Measurements from ENCODE around the gene QTRT2.

The QTRT2 gene

GRCh38 chr3:114079761-114080160, 23.2 kb downstream of the QTRT2 start:
- no peak for DNase-seq

DNA sequence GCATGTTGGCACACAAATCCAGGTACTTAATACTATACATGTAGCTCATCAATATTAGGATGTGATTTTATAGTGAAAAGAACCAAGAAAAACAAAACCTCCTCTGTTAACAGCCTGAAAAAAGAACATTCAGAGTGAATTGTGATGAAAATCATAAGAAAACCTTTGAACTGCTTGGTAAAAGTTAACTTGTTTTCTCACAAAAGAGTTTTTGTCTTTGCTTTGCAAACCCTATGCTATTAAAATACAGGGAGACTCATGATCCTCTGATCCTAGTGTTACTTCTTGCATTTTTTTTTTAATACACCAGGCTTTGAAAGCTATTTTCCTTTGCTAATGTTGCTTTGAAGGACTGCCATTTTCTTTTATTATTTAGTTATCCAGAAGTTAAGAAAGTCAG, 23.7 kb downstream of the QTRT2 start:
- no peak for DNase-seq

GRCh38 chr3:114081037-114081436, 24.5 kb downstream of the QTRT2 start:
- DNase-seq: no peak

- DNase-seq: no peak
Observed at GRCh38 chr3:114083112-114083511, 26.6 kb downstream of the QTRT2 start.

- DNase-seq: no peak
Observed at GRCh38 chr3:114086356-114086755, 29.8 kb downstream of the QTRT2 start.

DNA sequence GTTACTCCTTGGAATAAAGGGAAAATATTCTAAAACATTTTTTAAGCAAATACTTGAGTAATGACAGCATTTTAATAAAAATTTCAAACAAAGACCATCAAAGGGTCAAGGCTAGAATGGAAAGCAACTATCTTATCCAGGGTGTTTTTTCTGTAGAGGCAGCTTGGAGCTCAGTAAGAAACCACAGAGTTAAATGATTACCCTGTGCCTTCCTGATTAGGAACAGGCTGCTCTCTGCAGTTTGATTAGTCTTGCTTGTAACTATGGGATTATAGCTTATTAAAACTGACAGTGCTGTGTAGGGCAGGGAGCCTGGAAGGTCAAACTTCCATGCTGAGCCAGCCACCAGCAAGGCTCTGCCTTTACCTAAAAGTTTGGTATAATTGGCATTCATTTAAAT, 33.1 kb downstream of the QTRT2 start:
- DNase-seq: no peak

- DNase-seq: no peak
Observed at GRCh38 chr3:114092151-114093015, 35.8 kb downstream of the QTRT2 start.

GRCh38 chr3:114093016-114093380, 36.5 kb downstream of the QTRT2 start:
- no peak for DNase-seq

DNA sequence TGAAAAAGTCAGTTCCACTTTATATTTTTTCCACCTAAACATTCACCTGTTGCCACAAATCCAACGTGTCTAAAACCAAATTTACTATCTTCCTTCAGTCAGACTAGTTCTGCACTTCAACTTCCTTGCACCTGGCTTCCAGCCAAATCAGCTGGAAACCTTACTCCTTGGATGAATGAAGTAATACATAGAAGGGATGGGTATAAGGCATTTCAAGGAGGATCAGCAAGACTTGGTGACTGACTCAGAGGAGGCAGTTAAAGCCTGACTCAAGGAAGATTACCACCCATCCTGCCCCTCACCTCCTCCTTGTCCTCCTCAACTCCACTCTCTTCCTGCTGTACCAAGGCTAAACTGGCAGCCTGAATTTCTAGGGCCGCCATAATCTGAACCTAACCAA, 37.1 kb downstream of the QTRT2 start:
- DNase-seq: no peak

DNA sequence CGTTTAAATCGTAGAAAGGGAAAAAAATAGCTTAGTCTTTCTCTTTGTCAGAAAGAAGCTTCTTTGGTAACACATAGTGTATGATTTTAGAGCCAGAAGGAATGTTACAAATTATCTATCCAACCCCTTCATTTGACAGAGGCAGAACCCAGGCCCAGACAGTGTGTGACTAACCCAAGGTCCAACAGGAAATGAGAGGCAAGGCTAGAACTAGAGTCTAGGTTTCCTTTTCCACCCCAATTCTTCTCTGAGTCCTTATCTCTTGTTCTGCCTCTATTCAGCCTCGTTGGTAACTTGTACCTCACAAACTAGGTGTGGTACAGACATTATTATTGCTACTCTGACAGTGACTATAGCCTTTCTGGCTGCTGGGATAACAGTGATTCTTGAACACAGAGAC, 39.3 kb downstream of the QTRT2 start:
- DNase-seq: no peak

- DNase-seq: no peak
Observed at GRCh38 chr3:114101101-114101500, 44.6 kb downstream of the QTRT2 start.

GRCh38 chr3:114103181-114103580, 46.6 kb downstream of the QTRT2 start:
- no peak for DNase-seq

DNA sequence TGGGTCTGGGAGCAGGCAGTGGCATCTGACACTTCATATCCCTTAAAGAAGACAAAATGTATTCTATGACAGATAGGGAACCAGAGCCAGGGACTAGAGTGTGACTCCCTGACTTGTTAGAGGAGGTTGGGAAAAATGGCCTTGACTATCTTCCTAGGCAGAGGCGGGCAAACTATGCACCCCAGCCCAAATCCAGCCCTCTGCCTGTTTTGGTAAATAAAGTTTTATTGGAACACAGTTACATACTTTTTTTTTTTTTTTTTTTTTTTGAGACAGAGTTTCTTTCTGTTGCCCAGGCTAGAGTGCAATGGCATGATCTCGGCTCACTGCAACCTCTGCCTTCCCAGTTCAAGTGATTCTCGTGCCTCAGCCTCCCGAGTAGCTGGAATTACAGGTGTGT, 47.3 kb downstream of the QTRT2 start:
- no peak for DNase-seq

DNA sequence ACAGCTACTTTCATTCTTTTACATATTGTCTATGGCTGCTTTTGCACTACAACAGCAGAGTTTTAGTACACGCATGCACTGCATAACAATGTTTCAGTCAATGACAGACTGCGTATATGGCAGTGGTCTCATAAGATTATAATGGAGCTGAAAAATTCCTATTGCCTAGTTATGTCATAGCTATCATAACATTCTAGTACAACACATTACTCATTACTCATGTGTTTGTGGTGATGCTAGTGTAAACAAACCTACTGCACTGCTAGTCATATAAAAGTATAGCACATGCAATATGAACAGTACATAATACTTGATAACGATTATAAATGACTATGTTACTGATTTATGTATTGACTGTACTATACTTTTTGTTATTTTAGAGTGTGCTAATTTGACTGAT, 47.9 kb downstream of the QTRT2 start:
- no peak for DNase-seq

GRCh38 chr3:114108137-114108536, 51.6 kb downstream of the QTRT2 start:
- no peak for DNase-seq

GRCh38 chr3:114110439-114110838, 53.9 kb downstream of the QTRT2 start:
- DNase-seq: no peak

- DNase-seq: no peak
Observed at GRCh38 chr3:114111060-114111770, 54.7 kb downstream of the QTRT2 start.

- DNase-seq: no peak
Observed at GRCh38 chr3:114112696-114113095, 56.2 kb downstream of the QTRT2 start.

DNA sequence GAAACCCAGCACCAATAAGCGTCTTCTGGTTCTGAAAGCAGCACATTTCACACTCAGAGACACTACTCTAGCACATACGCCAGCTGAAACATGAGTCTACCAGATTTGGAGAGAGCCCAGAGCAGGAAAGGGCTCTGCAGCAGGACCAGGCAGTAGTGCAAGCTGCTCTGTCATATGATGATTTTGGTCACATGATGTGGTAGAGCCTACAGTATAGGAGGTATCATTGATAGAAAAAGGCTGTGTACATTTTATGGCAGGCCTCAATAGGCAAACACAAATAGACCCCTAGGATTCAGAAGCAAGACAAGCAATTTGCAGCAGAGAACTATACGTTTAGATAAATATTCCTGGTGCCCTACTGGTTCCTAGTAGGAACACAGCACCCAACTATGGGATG, 58.2 kb downstream of the QTRT2 start:
- DNase-seq: no peak

GRCh38 chr3:114115143-114115542, 58.6 kb downstream of the QTRT2 start:
- DNase-seq: no peak

DNA sequence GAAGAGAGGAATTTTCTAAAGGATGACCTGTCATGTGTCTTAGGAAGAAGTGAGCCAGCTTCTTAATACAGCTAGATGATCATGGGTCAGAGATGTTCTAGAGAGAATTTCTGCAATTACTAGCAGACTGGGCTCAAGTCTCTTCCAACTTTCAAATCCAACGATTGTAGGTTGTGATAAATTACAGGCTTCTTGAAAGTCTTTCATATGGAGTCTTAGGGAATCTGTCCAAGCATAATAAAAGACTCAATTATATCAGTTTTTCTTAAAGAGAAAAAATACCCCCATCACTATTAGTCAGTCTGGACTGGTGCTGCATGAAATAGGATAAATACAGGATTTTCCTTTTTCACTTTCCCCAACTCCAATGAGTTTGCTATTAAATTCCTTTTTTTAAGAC, 63.2 kb downstream of the QTRT2 start:
- no peak for DNase-seq

DNA sequence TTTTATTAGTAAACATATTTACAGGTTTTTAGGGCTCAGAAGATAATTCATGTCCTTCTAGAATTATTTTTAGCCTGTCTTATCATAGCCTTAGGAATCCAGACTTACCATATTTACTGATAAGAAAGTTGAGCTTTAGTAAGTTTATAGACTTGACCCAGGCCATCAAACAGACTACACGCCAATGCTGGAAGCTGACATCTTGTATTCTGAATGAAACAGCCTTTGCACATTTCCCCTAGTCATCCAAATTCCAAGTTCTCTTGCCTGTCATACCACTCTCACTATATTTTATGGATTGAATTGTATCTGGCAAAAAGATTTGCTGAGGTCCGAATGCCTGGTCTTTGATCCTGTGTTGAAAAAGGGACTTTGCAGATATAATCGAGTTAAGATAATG, 63.7 kb downstream of the QTRT2 start:
- no peak for DNase-seq

GRCh38 chr3:114122027-114122709, 65.6 kb downstream of the QTRT2 start:
- DNase-seq: no peak

DNA sequence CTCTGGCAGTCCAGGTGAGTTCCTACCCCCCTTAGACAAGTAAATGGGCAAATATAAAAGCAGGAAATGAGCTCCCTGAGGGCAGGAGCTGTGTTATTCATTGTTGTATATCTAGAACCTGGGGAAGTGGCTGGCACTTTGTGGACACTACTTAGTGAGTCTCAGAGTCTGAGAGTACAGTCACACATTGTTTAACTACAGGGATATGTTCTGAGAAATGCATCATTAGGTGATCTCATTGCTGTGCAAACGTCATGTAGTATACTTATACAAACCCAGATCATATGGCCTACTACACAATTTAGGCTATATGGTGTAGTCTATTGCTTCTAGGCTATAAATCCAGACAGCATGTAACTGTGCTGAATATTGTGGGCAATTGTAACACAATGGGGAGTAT, 69.9 kb downstream of the QTRT2 start:
- DNase-seq: no peak

Data from activated CD4-positive, CD25-positive, alpha-beta regulatory T cell treated with anti-CD3 and anti-CD28 coated beads, Interleukin-2, amount 50 U/mL, for 72 hours (primary cell).